ENCODE data around the gene CDK6.

CDK6 gene

DNA sequence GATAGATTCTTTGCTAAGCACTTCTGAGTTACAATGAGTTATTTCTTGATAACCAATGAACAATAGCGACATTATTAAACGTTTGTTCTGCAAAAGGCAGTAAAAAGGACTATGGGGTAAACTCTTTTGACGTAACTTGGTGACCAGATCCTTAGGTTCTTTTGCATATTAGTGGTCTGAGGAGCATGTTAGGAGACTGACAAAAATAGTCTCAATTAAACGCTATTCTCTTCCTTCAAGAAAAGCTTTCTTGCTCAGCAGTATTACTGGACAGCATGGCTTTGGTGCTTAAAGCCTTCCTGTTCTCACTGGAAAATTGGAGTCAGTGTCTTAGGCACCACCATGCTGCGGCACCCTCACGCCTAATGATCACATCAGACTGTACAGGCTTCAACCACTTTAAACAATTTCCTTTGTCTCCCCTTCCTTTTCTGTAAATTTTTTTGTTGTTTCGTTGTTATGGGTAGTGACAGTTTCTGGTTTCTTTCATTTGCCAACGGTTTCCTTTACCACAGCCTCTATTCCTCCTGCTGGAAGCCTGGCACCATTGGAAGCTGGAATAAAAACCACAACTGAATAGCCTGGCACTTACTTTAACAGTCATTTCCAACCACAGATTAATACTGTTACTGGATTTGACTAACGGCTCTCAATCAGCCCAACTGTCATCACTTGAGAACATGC, 197.0 kb downstream of the CDK6 start:
- DNase-seq, result no peak

DNA sequence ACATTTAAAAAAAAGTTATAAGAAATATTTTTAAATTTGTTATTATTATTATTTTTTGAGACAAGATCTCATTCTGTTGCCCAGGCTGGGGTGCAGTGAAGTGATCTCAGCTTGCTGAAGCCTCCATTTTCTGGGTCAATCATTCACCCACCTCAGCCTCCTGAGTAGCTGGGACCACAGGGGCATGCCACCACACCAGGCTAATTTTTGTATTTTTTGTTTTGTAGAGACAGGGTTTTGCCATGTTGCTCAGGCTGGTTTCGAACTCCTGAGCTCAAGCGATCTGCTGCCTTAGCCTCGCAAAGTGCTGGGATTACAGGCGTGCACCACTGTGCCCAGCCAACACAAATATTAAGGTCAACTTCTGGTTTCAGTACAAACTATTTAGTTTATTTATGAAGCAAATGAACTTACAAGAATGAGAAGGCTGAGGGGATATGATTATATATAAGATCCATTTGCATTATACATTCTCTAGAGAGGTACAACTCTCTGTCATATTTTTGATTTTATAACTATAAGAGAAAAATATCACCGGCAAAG, 200.3 kb downstream of the CDK6 start:
- DNase-seq, result no peak

DNA sequence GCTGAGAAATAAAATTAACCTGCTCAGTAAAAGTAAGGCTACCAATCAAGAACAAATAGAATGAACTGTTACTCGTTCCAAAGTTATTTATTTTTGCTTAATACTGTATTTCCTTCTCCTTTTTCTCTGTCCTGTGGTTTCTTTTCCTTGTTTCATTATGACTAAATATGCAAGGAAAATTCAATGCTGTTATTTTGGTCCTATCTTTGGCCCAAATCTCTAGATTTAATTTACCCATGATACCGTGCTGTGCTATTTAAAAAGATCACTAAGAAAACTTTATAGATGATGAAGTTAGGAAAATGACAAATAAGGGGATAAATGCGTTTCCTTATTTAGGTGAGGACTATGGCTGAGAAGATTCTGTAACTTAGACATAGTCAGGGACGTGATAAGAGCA, 200.8 kb downstream of the CDK6 start:
- DNase-seq, result no peak

DNA sequence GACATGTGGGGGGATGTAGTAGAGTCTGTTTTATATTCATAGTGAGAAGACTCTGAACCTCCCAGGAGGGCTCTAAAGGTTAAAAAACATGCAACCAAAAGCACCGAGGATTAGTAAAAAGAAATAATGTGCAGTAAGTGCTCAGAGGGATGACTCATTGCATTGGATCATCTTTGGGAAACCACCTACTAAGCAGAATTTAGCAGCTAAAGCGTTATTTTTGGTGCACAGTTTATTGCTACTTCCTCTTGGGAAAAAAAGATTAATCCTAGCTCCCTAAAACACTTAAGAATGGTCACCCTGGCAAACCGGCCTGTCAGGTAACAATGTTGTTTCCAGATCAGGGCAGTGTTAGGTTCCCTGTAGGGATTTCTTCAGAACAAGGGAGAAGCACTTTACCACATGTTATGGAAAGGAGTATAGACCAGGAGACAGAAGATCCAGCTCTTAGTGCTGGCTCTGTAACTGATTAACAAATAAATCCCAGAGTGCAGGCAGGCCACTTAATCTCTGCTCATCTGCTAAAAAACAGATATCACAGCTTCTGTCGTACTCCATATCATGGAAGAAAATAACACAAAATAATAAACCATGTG, 201.4 kb downstream of the CDK6 start:
- DNase-seq, result no peak

DNA sequence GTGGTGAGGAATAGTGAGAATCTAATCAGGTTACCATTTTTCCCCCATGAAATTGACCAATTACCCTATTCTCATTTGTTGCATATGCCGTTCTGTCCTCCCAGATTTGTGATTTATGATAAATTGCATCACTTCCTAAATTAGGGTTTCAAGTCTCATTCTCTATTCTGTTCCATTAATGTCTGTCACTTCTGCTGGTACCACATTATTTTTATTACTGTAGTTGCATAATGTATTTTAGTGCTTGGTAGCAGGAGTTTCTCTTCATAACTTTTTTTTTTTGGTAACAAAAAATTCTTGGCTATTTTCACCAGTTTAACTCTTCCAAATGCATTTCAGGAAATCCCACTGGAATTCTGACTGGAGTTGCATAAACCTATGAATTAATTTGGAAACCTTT, 202.2 kb downstream of the CDK6 start:
- DNase-seq, result no peak

DNA sequence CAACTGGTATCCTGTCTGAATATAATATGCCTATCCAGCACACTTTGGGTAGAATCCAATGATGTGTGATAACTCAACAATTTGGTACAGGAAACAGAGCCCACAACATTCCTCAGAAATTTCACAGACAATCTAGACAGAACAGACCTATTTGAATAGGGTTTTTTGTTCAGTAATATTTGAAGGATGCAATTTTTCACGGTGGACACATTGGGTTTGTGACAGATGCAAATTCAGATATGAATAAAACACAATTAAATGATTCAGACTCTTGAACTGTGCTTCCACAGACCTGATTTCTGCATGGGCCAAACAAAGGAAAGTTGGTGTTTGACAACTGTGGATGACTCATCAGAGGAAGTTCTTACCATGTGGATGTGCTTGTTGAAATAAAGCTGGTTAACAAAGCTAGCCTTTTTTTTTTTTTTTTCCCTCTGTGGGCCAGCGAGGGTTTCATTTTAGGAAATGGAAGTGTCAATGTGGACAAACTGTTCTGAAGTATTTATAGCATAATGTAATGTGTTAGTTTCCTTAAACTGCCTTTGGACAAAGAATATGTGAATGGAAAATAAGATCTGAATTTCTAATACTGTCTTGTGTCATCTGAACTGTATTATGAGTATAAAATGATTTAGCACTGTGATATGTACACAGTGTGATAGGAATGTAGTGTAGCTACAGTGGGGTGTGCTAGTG, 203.0 kb downstream of the CDK6 start:
- no peak for DNase-seq

DNA sequence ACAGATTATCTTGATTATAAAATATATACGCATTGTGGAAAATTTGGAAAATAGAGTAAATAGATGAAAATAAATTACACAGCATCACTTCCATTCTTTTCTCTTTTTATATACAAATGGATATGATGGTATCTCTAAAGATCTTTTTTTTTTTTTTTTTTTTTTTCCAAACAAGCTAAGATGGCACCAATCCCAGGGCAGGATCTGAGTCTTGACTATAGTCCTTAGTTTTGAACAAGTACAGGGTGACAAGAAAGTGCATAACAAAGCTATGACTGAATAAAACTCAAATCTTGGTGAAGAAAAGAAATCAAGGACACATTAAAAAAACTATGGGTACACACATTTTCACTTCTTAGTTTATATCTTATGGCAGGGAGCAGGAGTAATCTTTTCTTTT, 203.6 kb downstream of the CDK6 start:
- no peak for DNase-seq

DNA sequence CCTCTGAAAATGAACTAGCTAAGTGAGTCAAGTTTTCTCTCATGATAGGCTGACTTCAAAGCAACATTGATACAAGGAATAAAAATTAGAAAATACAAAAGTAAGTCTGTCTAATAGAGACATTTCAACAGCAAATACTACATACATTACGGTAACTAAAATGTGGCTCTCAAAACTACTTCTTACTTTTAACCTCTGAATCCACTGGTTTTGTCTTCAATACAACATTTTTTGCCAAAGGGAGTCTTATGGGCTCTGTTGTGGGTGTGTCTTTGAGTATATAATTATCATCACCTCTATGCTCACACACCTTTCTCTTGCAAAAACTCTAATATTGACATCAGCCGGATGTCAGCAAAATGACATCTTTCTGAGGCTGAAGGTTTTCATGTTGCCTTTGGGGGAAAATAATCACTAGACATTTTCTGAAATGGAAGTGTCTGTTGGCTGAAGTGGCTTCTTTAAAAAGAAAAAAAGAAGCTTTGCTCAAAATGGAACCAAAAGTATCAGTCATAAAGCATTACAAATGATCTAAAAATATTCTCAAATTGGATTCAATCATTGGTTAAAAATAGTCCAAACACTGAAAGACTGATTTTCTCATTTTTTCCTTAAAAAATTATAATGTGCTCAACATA, 204.4 kb downstream of the CDK6 start:
- DNase-seq, result no peak

DNA sequence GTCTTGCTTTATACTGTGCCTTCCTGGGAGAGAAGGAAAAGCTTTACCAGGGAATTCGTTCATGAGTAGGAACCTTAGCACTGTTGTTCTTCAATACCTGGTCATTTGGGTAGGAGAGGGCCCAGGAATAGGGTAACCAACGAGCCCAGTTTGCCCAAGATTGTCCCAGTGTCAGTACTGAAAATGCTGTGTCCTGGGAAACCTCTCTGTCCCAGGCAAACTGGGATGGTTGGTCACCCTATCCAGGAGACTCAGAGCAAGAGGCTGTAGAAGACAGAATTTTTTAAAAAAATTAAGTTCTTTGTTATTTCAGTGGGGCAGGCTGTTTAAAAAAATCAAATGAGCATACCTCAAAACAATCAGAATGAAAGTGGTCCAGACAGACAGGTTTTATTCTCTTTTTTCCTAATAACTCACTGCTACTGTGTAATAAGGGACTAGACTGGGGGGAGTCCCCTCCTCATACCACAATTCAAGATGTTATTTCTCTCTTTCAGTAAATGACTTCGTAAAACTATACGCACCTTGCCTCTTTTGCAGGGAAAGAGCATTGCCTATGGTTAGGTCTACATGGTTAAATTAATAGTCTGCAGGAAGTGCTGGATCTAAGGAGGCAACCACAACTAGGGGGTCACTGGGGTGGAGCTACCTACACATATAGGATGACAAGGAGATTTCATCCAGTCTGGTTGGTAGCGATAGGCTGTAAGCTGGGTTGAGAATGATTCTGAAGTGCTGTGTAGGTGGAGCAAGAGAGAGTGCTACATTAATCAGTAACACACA, 205.1 kb downstream of the CDK6 start:
- DNase-seq, result peak; percentile 46

DNA sequence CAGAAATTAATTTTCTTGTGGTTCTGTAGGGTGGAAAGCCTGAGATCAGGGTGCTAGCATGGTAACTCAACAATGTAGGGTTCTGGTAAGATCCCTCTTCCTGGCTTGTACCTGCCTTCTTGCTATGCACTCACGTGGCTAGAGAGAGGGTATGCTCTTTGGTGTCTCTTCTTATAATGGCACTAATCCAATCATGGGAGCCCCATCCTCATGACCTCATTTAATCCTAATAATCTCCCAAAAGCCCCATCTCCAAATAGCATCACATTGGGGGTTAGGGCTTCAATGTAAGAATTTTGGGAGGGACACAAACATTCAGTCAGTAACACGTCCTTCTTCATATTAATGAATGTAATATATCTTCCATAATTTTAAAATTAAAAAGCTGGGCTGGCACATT, 206.6 kb downstream of the CDK6 start:
- DNase-seq, result no peak

DNA sequence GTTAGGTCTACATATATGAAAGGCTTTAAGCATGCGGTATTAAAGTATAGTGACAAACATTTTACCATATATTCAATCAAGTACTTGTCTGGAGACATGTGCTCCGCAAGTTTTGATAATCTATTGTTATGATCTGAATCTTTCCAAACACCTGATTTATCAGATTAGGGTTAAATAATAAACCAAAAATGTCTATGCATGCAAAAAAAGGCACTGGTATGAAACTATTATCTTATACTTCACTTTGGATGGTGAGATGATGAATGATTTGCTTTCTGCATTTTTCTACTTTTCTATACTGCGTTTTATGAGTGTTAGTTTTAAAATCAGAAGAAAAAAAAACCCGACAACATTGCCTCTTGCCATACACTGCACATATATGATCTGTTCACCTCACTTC, 208.4 kb downstream of the CDK6 start:
- no peak for DNase-seq

DNA sequence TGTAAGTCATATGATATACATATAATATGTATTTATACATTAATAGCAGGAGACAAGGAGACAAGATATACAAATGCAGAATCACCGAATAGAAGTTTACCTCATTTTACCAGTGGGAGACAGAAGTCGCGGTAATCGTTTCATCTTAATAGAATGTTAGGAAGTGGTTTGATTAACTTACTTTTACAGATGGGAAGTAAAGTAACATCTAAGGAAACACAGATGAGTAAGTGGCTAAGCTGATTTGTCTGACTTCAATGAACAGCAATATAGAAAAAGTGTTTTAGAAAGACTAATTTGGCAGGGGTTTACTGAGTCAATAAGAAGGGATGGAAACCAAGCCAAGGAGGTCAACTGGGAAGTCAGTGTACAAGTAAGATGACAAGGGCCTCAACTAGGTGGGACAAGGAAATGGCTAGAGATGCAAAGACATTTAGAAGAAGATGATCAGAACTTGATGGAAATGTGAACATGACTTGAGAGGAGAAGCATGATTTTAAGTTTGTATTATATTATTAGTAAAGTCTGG, 210.0 kb downstream of the CDK6 start:
- no peak for DNase-seq

DNA sequence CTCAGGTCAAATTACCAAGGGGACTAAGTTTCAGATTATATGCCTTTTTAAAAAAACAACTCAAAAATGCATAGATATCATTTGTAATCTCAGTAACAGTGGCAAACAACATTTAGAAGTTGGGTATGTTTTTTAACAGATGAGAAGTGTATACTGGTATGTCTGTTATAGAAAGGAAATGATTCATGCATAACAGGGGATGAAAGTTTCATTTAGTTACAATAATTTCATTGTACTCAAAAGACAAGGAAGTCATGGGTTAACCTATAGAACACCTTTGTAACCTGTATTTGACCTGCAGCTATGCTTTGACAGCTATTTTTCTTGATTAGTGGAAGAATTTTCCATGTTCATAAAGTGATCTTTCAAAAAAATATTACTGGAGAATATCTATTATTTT, 210.8 kb downstream of the CDK6 start:
- DNase-seq, result no peak

DNA sequence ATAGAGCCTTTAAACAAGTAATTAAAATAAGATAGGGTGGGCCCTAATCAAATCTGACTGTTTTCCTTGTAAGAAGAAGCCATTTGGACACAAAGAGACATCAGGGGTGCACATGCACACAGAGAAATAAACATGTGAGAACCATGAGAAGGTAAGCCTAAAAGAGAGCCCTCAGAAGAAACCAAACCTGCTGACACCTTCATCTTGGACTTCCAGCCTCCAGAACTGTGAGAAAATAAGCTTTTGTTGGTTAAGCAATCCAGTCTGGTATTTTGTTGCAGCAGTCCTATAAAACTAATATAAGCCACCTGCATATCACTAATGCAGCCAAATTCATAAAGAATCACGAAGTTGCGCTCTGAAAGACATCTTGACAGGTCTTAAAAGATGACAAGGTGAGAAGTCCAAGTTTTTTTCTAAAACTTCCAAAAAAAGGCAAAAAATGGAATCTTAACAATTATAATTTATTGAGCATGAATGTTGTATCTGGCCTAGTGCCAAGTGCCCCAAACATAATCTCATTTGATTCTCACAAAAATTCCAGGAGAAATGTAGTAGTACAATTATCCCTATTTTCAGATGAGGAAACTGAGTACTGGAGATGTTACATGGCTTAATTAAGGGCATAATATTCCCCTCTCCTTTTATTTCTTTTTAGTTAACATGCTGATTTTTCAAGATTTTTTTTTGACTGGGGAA, 211.9 kb downstream of the CDK6 start:
- DNase-seq, result no peak

DNA sequence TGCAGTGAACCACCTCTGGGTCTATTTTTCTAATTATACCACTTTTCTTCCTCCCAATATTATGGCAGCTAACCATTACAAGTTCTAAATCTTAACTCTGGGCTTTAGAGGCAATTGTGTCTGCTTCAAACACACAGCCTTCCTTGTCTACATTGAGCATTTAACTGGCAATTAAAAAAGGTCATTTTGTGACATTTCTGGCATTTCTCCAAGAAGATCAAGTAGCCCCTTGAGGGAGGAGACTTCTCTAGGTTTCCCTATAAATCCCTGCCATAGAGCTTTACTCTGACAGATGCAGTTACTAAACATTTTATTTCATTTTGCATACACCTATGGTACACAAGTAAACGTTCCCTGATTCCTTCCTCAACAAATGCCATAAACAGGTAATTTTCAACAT, 212.8 kb downstream of the CDK6 start:
- no peak for DNase-seq

DNA sequence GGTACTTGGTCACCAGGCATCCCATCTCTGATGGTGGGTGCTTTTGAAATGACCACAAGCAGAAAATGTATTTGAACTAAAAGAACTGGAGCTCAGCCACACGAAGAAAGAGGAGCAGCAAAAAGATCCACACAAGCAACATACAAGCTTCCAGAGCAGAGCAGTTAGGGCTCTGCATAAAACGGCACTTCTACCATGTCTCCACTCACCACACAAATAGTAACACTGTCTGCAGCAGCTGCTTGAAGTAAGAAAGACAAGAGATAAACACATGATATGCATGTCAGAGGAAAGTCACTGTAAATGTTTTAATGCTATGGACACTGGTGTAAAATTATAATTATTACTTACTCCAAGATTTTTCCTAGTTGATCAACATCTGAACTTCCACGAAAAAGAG, 213.7 kb downstream of the CDK6 start:
- DNase-seq, result no peak

DNA sequence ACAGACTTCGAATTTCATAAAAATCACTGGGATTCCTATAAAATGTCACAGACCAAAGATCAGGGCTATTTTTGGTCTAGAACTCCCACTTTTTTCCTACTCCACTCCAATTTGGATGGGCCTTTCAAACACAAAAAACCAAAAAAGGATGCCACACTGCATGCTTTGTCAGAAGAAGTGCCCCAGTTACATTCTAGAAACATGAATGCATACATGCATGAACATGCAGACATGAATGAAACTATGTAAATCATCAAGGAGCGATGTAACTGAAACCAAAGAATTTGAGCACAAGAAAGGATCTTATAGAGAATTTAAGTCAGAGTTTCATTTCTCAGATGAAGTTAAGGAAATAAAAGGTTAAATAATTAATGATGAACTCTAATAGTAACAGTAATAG, 214.3 kb downstream of the CDK6 start:
- no peak for DNase-seq

DNA sequence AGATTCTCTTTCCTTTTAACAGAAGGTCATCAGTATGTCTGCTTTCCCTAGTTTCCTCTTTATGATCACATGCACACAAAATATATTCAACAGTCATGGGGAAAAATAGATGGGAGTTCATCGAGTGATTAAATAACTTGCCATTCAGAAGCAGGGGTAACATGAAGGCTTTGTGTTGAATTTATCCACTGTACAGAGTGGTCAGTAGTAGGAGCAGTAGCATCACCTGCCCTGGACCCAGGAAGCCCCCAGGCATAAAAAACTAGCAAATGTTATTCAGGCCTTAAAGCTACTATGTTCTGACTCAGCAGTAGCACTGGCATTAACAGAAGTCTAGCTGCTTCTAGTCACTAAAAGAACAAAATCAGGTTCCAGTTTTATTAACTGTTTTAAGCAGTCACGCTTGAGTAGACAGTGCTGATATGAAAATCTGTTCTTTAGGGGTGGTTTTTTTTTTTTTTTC, 214.8 kb downstream of the CDK6 start:
- DNase-seq, result no peak

DNA sequence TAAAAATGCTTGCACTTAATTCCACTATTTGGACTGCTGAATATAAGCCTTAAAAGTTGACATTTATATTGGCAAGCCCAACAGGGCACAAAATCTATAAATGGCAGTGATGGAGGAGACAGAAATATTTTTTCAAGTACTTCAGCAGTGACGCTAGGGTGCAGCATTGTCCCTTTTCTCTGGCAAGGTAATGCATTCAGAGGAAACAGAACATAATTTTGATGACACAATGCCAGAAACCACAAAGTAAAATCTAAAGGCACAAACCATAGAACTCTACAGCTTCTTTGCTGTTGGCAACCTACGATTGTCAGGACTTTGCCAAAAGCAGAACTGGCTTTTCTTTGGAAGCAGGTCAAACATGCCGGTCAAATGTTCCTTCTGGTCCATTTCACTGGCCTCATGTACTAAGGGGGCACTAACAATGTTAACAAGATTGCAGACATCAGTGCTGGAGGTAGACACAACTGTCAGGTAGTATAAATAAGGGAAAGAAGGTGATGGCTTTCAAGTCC, 215.3 kb downstream of the CDK6 start:
- DNase-seq, result peak; percentile 69

DNA sequence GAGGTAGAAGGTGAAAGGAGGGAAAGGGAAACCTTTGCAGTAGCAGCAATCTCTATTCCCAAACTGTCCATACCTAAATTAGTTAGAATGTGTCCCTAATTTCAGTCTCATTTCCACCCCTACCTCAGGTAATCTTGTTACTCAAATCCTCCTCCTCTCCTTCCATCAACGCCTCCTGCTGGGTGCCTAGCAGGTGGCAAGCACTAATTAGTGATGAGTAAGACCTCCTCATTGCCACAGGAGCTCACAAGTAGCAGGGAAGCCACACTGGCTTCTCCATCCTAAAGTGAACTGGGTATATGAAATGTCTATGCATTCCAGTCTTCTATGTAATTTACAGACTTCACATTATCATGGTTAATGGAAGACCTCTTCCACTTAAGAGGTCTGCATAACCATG, 220.5 kb downstream of the CDK6 start:
- DNase-seq, result no peak

DNA sequence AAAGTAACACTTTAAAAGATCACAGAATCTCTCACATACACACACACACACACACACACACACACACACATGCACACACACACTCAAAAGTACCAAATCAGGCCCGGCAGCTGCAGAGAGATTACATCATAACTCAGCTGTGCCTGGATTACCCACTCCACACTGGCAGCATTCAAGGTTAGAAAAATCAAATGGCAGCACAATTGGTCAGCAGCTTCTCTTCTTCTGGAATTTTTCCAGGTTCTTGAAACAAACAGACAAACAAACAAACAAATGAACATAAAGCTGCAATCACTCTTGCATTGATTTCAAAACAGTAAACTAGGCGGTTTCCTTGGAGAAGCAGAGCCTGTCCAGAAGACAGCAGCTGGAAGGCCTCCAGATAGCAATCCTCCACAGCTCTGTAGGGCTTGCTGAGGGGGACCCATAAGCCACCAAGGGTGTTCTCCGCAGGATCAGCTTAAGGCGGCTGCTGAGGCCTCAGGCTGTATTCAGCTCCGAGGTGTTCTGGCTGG, 221.7 kb downstream of the CDK6 start:
- no peak for DNase-seq
